DOHH2 (cell line): Measurements from ENCODE around the gene FOXP4.

Experiments used
- H3F3A ChIP-seq: fragments of 200-600 bp; sonication (generic), shearing (Covaris generic); 2 replicates; pipeline ENCODE4 v1.6.0; 2016; ENCODE audit warnings: antibody characterized with exemption, mild to moderate bottlenecking; ENCODE audit not compliant: control insufficient read depth, insufficient read depth
- H3K27ac ChIP-seq: fragments of 200-600 bp; sonication (generic); 2 replicates; pipeline ENCODE4 v1.5.1; 2014; ENCODE audit warnings: low read depth, mild to moderate bottlenecking, low read length, moderate library complexity
- H3K27me3 ChIP-seq: fragments of 200-600 bp; sonication (generic); 2 replicates; pipeline ENCODE4 v1.6.1; 2014; ENCODE audit warnings: mild to moderate bottlenecking, low read length, mixed read lengths; ENCODE audit not compliant: control insufficient read depth
- H3K36me3 ChIP-seq: fragments of 200-600 bp; sonication (generic); 2 replicates; pipeline ENCODE4 v1.6.1; 2014; ENCODE audit warnings: mild to moderate bottlenecking, low read length, moderate library complexity, mixed read lengths; ENCODE audit not compliant: control insufficient read depth
- H3K4me1 ChIP-seq: fragments of 200-600 bp; sonication (generic); 2 replicates; pipeline ENCODE4 v1.6.1; 2014; ENCODE audit warnings: mild to moderate bottlenecking, low read length, mixed read lengths; ENCODE audit not compliant: control insufficient read depth
- H3K4me2 ChIP-seq: fragments of 200-600 bp; sonication (generic); 2 replicates; pipeline ENCODE4 v1.6.0; 2014; ENCODE audit warnings: mild to moderate bottlenecking, low read length, moderate library complexity
- H3K4me3 ChIP-seq: fragments of 200-600 bp; sonication (generic); 2 replicates; pipeline ENCODE4 v1.5.1; 2014; ENCODE audit warnings: mild to moderate bottlenecking, low read length, mixed read lengths
- H3K79me2 ChIP-seq: fragments of 200-600 bp; sonication (generic); 2 replicates; pipeline ENCODE4 v1.6.1; 2014; ENCODE audit warnings: mild to moderate bottlenecking, low read length, mixed read lengths; ENCODE audit not compliant: control insufficient read depth
- H3K9me2 ChIP-seq: fragments of 200-600 bp; sonication (generic); replicated peaks from 2 replicates; pipeline ENCODE4 v1.6.1; 2014; ENCODE audit warnings: mild to moderate bottlenecking, low read length, mixed read lengths; ENCODE audit not compliant: control insufficient read depth
- H3K9me3 ChIP-seq: fragments of 200-600 bp; sonication (generic); 2 replicates; pipeline ENCODE4 v1.6.1; 2014; ENCODE audit warnings: antibody characterized with exemption, low read length, mixed read lengths; ENCODE audit not compliant: control insufficient read depth, insufficient read depth
- H4K20me1 ChIP-seq: fragments of 200-600 bp; sonication (generic); 2 replicates; pipeline ENCODE4 v1.6.0; 2014; ENCODE audit warnings: low read depth, mild to moderate bottlenecking, antibody characterized with exemption, low read length, moderate library complexity; ENCODE audit not compliant: control insufficient read depth, insufficient read depth
- EZH2phosphoT487 ChIP-seq: fragments of 200-600 bp; sonication (generic); IDR thresholded peaks from 2 replicates; pipeline ENCODE4 v1.6.1; 2017; ENCODE audit warnings: borderline replicate concordance, mild to moderate bottlenecking, antibody characterized with exemption, low read length, moderate library complexity, mixed read lengths
- TF ChIP-seq, protein P1 (sequence below): fragments of 200-600 bp; sonication (generic); IDR thresholded peaks from one replicate; pipeline ENCODE4 v1.5.1; 2014; ENCODE audit warnings: antibody characterized with exemption, mild to moderate bottlenecking, low read depth, low read length; ENCODE audit not compliant: poor library complexity, severe bottlenecking

The FOXP4 gene

DNA sequence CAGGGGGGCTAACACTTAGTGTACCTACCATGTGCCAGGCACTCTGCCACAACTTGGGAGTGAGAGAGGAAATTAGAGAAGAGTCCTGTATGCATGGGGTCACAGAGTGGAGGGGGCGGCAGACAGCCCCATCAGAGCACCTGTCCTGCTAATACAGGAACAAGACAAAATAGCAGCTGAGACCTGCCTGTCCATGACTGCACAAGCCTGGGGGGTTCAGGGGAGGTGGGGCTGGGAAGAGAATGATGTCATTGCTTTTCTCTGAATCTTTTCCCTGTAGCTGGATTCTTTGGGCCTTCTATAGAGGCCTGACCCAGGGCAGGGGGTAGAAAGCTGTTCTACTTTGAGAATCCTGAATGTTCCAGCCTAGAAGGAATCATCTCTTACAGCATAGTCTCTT, 37.4 kb downstream of the FOXP4 start:
- TF ChIP-seq EZH2phosphoT487: no peak
- TF ChIP-seq, protein P1, sequence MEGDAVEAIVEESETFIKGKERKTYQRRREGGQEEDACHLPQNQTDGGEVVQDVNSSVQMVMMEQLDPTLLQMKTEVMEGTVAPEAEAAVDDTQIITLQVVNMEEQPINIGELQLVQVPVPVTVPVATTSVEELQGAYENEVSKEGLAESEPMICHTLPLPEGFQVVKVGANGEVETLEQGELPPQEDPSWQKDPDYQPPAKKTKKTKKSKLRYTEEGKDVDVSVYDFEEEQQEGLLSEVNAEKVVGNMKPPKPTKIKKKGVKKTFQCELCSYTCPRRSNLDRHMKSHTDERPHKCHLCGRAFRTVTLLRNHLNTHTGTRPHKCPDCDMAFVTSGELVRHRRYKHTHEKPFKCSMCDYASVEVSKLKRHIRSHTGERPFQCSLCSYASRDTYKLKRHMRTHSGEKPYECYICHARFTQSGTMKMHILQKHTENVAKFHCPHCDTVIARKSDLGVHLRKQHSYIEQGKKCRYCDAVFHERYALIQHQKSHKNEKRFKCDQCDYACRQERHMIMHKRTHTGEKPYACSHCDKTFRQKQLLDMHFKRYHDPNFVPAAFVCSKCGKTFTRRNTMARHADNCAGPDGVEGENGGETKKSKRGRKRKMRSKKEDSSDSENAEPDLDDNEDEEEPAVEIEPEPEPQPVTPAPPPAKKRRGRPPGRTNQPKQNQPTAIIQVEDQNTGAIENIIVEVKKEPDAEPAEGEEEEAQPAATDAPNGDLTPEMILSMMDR: no peak
- Histone ChIP-seq H3K27me3 (no peaks in the 10 kb centered on the region), H3K4me2 (no peak overlapping the region), H3K9me2 (no peaks in the 10 kb centered on the region), H3F3A (no peaks in the 10 kb centered on the region), H3K4me3 (no peak overlapping the region), H3K4me1 (peaks cover 3% of the 10 kb centered on the region; the same call in 1 of the 2 replicates), H3K9me3 (no peaks in the 10 kb centered on the region), H3K36me3 (no peaks in the 10 kb centered on the region; the same call in 1 of the 2 replicates), H4K20me1 (peaks cover 2% of the 10 kb centered on the region; the same call in 1 of the 2 replicates), H3K27ac (no peak overlapping the region), H3K79me2 (no peaks in the 10 kb centered on the region)

DNA sequence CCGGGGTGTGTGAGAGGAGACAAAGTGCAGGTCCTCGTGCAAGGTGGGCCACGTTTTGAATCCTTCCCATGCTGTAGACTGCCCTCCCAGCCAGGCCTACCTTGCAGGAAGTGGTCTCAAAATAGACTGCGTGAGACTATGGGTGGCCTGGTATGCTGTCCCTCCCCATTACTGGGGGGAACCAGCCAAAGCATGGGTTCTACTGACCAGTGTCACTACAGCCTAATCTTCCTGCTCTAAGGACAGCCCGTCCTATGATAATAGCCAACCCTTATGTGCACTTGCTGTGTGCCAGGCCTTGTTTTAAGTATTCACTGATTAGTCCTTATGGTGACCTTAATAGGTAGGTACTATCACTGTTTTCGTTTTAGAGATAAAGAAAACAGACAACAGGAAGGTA, 38.0 kb downstream of the FOXP4 start:
- Histone ChIP-seq H4K20me1 (peaks cover 2% of the 10 kb centered on the region; the same call in 1 of the 2 replicates), H3K4me3 (no peak overlapping the region), H3K9me2 (no peaks in the 10 kb centered on the region), H3K27me3 (no peaks in the 10 kb centered on the region), H3K79me2 (no peaks in the 10 kb centered on the region), H3K4me1 (no peaks in the 10 kb centered on the region), H3K9me3 (no peaks in the 10 kb centered on the region), H3F3A (no peaks in the 10 kb centered on the region), H3K4me2 (no peak overlapping the region), H3K36me3 (no peaks in the 10 kb centered on the region; the same call in 1 of the 2 replicates), H3K27ac (no peak overlapping the region)
- TF ChIP-seq EZH2phosphoT487: no peak
- TF ChIP-seq, protein P1: no peak

DNA sequence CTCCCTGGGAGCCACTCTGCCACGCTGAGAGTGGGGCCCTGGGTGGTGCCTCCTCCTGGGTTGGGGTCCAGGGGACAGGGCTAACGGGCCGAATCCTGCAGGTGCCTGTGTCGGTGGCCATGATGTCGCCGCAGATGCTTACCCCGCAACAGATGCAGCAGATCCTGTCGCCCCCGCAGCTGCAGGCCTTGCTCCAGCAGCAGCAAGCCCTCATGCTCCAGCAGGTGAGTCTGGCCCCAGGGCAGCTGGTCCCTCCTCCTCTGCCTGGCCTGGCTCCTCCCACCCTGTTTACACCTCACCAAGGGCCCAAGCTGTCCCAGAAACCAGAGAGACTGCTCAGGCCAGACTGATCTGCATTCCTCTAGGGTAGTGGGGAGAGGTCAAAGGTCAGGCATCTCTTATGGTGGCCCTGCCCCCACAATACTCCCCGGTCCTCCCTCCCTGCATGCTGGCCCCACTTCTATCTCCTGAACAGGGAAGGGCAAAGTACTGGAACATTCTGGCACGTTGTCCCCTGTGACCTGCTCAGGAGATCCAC, 38.6 kb downstream of the FOXP4 start:
- no peak overlapping the region for H3K4me2 ChIP-seq
- no peaks in the 10 kb centered on the region for H3K9me2 ChIP-seq
- H3K4me1 ChIP-seq: no peaks in the 10 kb centered on the region
- no peaks in the 10 kb centered on the region for H3K9me3 ChIP-seq
- peaks cover 2% of the 10 kb centered on the region; the same call in 1 of the 2 replicates for H4K20me1 ChIP-seq
- no peaks in the 10 kb centered on the region for H3F3A ChIP-seq
- H3K36me3 ChIP-seq: no peaks in the 10 kb centered on the region; the same call in 1 of the 2 replicates
- no peaks in the 10 kb centered on the region for H3K79me2 ChIP-seq
- no peak for TF ChIP-seq EZH2phosphoT487
- TF ChIP-seq, protein P1: no peak
- no peak overlapping the region for H3K27ac ChIP-seq
- no peak overlapping the region for H3K4me3 ChIP-seq
- H3K27me3 ChIP-seq: no peaks in the 10 kb centered on the region
